Measurements from ENCODE around the gene RTTN. TPM values are rescaled to one million over a fixed set of nuclear protein-coding genes. Genes with fewer than 3 reads are reported as not detected.
A peak's percentile ranks its signal among the peaks of the same experiment; 100 is the strongest.

Gene RTTN
- total and polyA plus RNA-seq, 9 of the 15 experiments (the other 6 are each of a cell fraction or from before 2014, with no cell fraction given), result 3.1 to 18.3 (median 10.6) TPM

- no peak for TF ChIP-seq ZFPM2 (CRISPR knock-in tag; IDR thresholded peaks at IDR 0.05)
- TF ChIP-seq PATZ1 (CRISPR knock-in tag; IDR thresholded peaks at IDR 0.05; ENCODE audit: borderline replicate concordance), result no peak
- TF ChIP-seq ZNF395 (CRISPR knock-in tag; IDR thresholded peaks at IDR 0.05), result 0 out of 2 replicates have a peak, but pooled peaks have one; percentile 12
- TF ChIP-seq ZFP30 (CRISPR knock-in tag; IDR thresholded peaks at IDR 0.05; ENCODE audit: borderline replicate concordance), result no peak
- TF ChIP-seq ARID3A (IDR thresholded peaks at IDR 0.05; ENCODE audit: borderline replicate concordance, low read depth, low read length), result peak; percentile 74; the same call in 1 of the 2 replicates
- TF ChIP-seq CEBPB (tag; IDR thresholded peaks at IDR 0.05), result no peak
- no peak for TF ChIP-seq ZNF668 (CRISPR knock-in tag; IDR thresholded peaks at IDR 0.05)
- peak; percentile 77; the same call in 1 of the 2 replicates for TF ChIP-seq GTF2E2 (tag; IDR thresholded peaks at IDR 0.05)
- peak; percentile 82 for TF ChIP-seq TAF9B (IDR thresholded peaks at IDR 0.05; ENCODE audit: partially characterized antibody)
- TF ChIP-seq ZNF589 (CRISPR knock-in tag; IDR thresholded peaks at IDR 0.05; ENCODE audit: low read depth), result no peak
- no peak for TF ChIP-seq REST (IDR thresholded peaks at IDR 0.05; ENCODE audit: borderline replicate concordance)
- TF ChIP-seq REST (CRISPR knock-in tag; IDR thresholded peaks at IDR 0.05; ENCODE audit: low read depth), result no peak
- TF ChIP-seq SNRNP70 (optimal IDR thresholded peaks at IDR 0.05; ENCODE audit: low read depth, low read length), result no peak
These were observed at the start of gene RTTN (continued) for GRCh38 chr18:70205421-70206397.
